Fibroblast of skin of scalp (primary cell): Measurements from ENCODE around the gene NHLRC2.
"Not testable (repeated sequence)": the region's sequence is repeated elsewhere in the genome, so short reads cannot be mapped to it uniquely, and the experiment has no call there.

ENCODE experiments used
- DNase-seq: peaks from one replicate; pipeline ENCODE4 v3.0.0-alpha.2; 2013

NHLRC2 gene

DNA sequence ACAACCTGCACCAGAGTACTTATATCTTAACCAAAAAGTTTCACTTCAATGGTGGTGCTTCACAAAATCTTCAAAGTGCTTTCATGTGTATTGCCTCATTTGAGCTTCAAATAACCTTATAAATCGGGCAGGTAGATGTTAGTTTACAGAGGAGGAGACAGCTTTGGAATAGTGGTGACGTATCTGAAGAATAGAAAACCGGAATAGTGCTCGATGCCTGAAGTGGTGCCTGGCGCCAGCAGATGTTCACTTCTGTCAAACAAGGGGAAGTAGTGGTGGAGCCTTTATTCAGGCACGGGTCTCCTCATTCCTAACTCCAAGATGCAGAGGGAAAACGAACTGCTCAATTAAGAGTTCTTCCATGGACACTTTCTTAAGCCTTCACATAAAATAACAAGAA is 58.1 kb downstream of the NHLRC2 start:
- no peak for DNase-seq

GRCh38 chr10:113914956-113915355 is 60.5 kb downstream of the NHLRC2 start:
- DNase-seq = no peak

DNA sequence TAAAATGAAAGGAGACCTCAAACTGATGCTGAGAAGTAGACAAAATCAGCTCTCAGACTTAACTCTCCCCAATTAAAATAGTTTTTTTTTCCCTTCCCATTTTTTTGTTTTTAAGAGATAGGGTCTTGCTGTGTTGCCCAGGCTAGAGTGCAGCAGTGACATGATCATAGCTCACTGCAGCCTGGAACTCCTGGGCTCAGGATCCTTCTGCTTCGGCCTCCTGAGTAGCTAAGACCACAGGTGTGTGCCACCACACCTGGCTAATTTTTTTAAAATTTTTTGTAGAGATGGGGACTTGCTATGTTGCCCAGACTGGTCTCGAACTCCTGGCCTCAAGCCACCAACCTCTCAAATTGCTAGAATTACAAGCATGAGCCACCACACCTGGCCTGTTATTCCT is 61.1 kb downstream of the NHLRC2 start:
- DNase-seq = no peak

DNA sequence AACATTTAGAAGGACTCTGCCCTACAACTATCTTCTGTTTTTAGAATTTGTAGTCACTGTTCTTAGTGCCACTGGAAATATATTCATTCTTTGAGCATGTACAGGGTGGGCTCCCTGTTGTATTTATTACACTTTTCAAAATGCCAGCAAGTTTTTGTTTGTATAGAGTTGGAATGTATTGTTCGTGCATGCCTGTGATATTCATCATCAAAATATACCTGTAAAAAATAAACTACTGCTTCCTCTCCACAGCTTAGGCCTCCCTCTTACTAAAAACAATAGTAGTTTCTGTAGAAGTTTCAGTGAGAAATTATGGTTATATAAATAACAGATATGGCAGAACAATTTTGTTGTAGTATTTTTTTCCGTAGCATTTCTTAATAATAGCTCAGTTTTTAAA is 61.6 kb downstream of the NHLRC2 start:
- DNase-seq = no peak

- DNase-seq = no peak
Measured at GRCh38 chr10:113917636-113918035, 63.2 kb downstream of the NHLRC2 start.

- DNase-seq = no peak
Measured at GRCh38 chr10:113920114-113920513, 65.7 kb downstream of the NHLRC2 start.

- no peak for DNase-seq
Measured at GRCh38 chr10:113920875-113921274, 66.4 kb downstream of the NHLRC2 start.

- DNase-seq = peak; percentile 17
Measured at GRCh38 chr10:113921561-113922370, 67.3 kb downstream of the NHLRC2 start.

- DNase-seq = no peak
Measured at GRCh38 chr10:113922787-113923570, 68.5 kb downstream of the NHLRC2 start.

DNA sequence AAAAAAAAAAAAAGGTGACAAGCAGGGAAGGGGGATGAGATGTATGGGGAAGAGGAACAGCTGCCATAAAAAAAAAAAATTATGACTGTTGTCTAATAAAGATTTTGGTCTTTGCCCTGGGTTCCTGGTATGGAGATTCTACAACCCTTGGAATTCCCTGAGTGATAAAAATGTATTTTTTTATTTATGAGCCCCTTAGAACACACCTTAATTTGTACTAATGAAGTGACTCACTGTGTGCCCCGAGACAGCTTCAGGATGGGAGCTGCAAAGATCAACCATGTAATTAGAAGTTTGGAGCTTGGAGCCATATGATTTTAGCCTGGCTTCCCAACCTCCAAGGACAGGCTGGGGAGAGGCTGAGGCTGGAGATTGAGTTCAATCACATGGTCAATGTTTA is 69.7 kb downstream of the NHLRC2 start:
- DNase-seq = no peak

- no peak for DNase-seq
Measured at GRCh38 chr10:113924664-113925063, 70.2 kb downstream of the NHLRC2 start.

GRCh38 chr10:113927440-113927839 is 73.0 kb downstream of the NHLRC2 start:
- no peak for DNase-seq

- DNase-seq = no peak
Measured at GRCh38 chr10:113928830-113929229, 74.4 kb downstream of the NHLRC2 start.

DNA sequence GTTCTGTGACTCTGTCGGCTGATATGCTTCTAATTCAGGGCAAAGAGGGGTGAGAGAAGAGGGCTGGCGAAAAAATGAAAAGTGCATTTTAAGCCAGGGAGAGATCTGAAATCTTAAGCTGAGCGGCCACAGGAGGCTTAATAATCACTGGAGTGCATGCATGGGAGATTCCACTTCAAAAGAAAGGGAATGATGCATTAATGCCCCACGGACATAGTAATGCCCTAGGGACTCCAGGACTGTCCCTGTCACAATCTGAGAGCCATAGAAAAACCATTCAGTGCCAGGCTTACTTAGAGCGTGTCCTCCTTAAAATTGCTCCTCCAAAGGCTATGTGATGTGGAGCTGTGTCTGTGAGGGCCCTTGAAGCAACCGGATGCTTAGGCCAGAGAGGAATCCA is 75.1 kb downstream of the NHLRC2 start:
- no peak for DNase-seq

- no peak for DNase-seq
Measured at GRCh38 chr10:113930482-113931057, 76.1 kb downstream of the NHLRC2 start.

GRCh38 chr10:113932854-113933253 is 78.4 kb downstream of the NHLRC2 start:
- no peak for DNase-seq

GRCh38 chr10:113933894-113934532 is 79.6 kb downstream of the NHLRC2 start:
- DNase-seq = no peak

DNA sequence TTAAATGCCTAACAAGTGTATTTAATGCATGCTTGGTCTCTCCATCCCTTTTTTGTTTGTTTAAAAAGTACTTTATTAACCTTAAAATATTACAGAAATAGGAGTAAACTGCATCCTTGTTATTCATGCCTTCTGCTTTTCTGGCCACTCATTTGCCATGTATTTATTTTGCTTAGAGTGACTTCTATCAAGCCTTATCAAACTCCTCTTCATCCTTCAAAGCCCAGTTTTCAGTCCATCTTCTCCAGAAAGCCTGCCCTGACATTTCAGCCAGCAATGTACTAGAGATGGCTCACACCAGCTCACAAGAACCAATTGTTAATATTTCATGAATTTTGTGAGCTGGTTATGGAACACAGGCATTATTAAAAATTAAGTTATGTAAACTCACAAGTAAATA is 82.8 kb downstream of the NHLRC2 start:
- no peak for DNase-seq

- DNase-seq = no peak
Measured at GRCh38 chr10:113937756-113938155, 83.3 kb downstream of the NHLRC2 start.

DNA sequence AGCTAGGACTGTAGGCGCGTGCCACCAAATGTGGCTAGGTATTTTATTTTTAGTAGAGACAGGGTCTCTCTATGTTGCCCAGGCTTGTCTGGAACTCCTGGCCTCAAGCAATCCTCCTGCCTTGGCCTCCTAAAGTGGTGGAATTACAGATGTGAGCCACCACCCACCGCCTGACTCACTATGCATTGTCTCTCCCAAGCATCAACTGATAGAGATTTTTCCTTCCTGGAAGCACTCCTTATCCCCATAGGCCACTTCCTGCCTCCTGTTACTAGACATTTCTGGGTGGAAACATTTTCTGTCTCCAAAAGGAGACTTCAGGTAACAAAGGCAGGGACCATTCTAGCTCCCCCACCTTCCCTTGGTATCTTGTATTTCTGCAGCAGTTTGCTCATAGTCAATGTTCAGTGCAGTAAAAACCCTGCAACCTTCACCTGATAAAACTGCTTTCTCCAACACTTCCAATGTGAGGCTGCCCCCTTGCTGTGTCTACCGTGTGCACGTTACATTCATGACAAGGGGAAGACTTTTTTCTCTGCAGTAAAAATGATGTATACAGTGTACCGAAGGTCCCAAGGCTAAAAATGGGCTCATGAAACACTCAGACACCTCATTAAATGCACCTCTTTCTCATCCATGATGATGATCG is 84.9 kb downstream of the NHLRC2 start:
- no peak for DNase-seq

DNA sequence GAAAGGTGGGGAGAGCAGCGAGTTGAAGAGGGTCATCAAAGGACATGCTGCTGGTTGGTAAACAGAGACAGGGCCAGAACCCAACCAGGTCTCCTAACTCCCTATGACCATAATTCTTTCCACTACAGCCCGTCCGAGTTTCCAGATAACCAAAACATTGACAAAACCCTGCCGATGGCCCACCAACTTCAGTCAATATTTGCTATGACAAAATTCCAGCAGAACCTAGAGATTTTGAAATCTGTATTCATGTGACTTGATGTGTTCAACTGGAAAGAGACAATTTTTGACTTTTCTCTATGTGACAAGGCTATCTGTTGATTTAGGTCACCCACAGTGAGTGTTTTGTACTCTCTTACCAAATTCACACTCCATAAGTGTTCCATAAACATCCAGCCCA is 86.7 kb downstream of the NHLRC2 start:
- DNase-seq = no peak

DNA sequence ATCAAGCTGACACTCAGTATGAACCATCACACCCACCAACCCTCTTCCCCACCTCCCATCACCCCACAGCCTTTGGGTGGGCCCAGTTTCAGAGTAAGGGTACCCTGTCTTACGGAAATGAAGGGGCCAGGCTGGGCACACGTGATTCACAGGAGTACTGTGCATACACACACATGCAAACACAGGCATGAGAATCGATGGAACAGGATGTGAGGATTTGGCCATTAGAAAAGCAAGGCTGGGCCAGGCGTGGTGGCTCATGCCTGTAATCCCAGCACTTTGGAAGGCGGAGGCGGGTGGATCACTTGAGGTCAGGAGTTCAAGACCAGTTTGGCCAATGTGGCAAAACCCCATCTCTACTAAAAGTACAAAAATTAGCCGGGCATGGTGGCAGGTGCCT is 88.7 kb downstream of the NHLRC2 start:
- DNase-seq = not testable (repeated sequence)
